GDM1 (cell line): ENCODE results near the gene COA5.

Source experiments
- DNase-seq: peaks from one replicate; lab custom pipeline; 2025; lab: John Stamatoyannopoulos, UW

The COA5 gene

DNA sequence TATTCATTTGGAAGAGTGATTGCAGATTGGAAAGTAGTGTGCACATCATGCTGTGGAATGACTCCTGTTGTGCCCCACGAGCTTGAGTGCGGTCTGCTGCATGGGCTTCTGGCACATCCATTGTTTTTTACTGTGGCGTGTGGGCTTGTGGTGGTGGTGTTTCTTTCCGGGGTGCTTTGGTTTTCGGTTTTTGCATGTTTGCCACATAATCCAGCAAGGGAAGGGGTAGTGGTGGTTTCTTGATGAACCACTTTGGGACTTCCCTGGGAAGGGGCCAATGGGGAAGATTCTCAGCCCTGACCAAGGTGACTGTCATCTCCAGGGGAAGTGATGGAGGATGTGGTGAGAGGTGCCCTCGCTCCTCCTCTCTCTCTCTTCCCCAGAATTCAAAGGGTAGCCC is 57.0 kb downstream of the COA5 start:
- no peak for DNase-seq

DNA sequence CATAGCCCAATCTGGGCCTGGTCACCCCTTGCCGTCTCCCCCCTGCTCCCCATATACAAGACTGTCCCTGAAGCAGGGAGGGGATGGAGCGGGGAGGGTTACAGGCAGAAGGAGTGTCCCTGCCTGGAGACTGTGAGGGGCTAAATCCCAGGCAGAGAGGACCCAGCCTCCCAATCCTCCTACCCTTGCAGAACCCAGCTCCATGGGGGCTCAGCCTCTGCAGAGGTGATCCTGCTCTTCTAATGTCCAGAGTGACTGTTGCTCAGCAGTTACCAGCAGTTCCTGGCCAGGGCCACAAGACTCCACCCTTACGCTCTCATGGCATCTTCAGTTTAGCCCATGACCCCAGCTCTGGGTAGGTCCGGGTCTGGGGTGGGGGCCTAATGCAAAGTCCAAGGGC is 58.1 kb downstream of the COA5 start:
- no peak for DNase-seq
